Limb (tissue), 2 donors: ENCODE results near the gene WDTC1.

Source experiments
- DNase-seq, 2 donors: peaks; one replicate each; pipeline ENCODE4 v3.0.0-alpha.2; 2016; ENCODE audit errors: extremely low spot score in 2 of 2

WDTC1 gene

GRCh38 chr1:27332536-27333281 lies 98.3 kb downstream of the WDTC1 start:
- DNase-seq = peak in 1 of 2 donors; percentile 59

GRCh38 chr1:27333717-27334279 lies 99.4 kb downstream of the WDTC1 start:
- no peak for DNase-seq

- no peak for DNase-seq
Observed at GRCh38 chr1:27335506-27336422, 101.3 kb downstream of the WDTC1 start.

- DNase-seq = no peak
Observed at GRCh38 chr1:27336756-27337155, 102.3 kb downstream of the WDTC1 start.

GRCh38 chr1:27338751-27339150 lies 104.3 kb downstream of the WDTC1 start:
- DNase-seq = no peak

GRCh38 chr1:27339213-27339612 lies 104.8 kb downstream of the WDTC1 start:
- no peak for DNase-seq

- no peak for DNase-seq
Observed at GRCh38 chr1:27341525-27342252, 107.3 kb downstream of the WDTC1 start, which contains the start of gene SYTL1. SYTL1 (plus strand) TSS chr1:27342022; CDS start chr1:27345335, 3,313 bp downstream.

GRCh38 chr1:27342391-27342777 lies 108.0 kb downstream of the WDTC1 start:
- no peak for DNase-seq

- DNase-seq = no peak
Observed at GRCh38 chr1:27342778-27343638, 108.6 kb downstream of the WDTC1 start.

GRCh38 chr1:27343639-27344025 lies 109.2 kb downstream of the WDTC1 start:
- DNase-seq = no peak

GRCh38 chr1:27345272-27345671 lies 110.8 kb downstream of the WDTC1 start:
- no peak for DNase-seq

GRCh38 chr1:27346357-27346756 lies 111.9 kb downstream of the WDTC1 start:
- no peak for DNase-seq

GRCh38 chr1:27346991-27347624 lies 112.7 kb downstream of the WDTC1 start:
- DNase-seq = no peak

GRCh38 chr1:27348861-27349783 lies 114.7 kb downstream of the WDTC1 start:
- DNase-seq = no peak

GRCh38 chr1:27349784-27350662 lies 115.6 kb downstream of the WDTC1 start:
- peak in 1 of 2 donors; percentile 81 for DNase-seq

- DNase-seq = peak; percentile 37 to 58
Observed at GRCh38 chr1:27350663-27351540, 116.5 kb downstream of the WDTC1 start.

- DNase-seq = no peak
Observed at GRCh38 chr1:27351541-27352107, 117.2 kb downstream of the WDTC1 start.
